Activated T-cell treated with anti-CD3 and anti-CD28 coated beads for 4 hours (primary cell): ENCODE data around the gene PLEK.
"Not testable (repeated sequence)": the region's sequence is repeated elsewhere in the genome, so short reads cannot be mapped to it uniquely, and the experiment has no call there.

ENCODE experiments used
- DNase-seq: peaks from one replicate; pipeline ENCODE4 v3.0.0-alpha.2; 2020

Gene PLEK

GRCh38 chr2:68356599-68357239 is 8.4 kb upstream of the PLEK start:
- no peak for DNase-seq

DNA sequence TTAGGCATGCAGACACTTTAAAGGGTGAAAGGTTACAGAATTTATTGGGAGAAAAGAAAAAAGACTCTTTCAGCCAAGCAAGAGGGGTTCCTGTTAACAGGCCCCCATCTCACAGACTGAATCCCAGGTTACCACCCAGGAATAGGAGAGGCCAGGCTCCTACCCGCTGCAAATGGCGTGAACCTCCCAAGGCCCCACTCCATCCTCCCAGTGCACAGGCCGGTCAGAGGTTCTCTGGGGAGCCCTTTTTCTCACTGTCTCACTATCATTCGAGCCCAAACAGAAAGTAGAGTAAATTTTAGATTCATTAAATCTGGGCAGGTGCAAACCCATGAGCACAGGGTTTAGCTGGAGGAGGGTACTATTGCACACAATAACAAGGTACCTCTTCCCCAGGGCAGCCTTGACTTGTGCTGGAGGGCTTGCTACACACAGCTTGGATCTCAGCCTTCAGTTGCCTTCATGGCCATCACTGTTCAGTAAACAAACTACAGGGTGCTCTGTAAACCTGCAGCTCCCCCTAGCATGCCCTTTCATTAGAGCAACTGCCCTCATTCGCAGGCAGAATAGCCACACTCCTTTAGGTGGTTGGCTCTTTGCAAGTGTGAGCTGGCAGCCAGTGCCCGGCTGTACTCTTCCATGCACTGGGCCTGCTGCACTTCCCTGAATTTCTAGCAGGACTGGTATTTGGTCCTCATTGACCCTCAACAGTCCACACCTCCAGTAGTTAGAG is 7.3 kb upstream of the PLEK start:
- no peak for DNase-seq

DNA sequence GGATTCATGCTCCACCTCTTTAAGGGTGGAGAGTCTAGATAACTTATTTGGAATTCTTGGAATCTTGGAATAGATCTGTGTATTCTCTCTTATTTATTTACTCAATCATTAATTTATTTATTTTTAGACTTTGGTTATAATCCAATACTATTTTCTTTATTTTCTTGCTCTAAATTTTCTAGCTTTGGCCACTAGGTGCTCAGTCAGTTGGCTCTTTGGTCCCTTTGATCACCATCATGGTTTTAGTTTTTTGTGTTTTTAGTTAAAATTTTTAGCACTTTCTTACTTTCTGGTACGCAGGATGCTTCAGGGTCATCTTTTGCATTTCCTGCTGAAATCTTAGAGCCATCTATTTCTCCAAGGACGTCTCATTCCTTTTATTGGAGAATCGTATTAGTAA is 5.2 kb upstream of the PLEK start:
- DNase-seq: no peak

DNA sequence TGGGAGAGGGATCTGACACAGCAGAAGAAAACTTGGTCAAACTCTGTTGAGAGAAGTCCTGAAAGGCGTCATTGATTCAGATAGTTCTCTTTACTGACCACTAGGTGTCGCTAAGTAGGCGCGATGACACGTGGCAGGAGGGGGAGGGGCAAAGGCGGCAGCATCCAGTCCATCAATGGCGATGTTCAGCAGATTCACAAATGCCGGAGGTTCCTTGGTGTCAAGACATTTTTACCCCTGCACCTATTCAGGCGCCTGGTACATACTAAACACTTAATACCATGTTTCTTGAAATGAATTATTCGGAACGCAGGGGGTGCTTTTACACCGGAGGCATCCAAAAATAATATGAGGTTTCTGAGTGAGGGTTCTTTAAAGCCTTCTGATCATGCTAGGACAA is 3.0 kb upstream of the PLEK start:
- DNase-seq: peak; percentile 75

- no peak for DNase-seq
Measured at GRCh38 chr2:68362749-68363148, 2.3 kb upstream of the PLEK start.

DNA sequence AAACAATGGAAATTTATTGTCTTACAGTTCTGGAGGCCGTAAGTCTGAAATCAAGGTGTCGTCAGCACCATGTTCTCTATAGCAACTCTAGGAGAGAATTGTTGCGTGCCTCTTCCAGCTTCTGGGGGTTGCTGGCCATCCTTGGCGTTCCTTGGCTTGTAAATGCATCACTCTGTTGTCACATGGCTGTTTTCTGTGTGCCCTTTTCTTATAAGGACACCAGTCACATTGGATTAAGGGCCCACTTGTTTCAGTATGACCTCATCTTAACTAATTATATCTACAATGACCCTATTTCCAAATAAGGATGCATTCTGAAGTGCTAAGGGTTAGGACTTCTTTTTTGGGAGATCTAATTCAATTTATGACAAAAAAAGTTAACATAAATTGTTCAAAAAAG is 1.4 kb upstream of the PLEK start:
- no peak for DNase-seq

- DNase-seq: no peak
Measured at GRCh38 chr2:68366083-68366560, 1.0 kb downstream of the PLEK start.

GRCh38 chr2:68367953-68368653 is 3.0 kb downstream of the PLEK start:
- DNase-seq: no peak

DNA sequence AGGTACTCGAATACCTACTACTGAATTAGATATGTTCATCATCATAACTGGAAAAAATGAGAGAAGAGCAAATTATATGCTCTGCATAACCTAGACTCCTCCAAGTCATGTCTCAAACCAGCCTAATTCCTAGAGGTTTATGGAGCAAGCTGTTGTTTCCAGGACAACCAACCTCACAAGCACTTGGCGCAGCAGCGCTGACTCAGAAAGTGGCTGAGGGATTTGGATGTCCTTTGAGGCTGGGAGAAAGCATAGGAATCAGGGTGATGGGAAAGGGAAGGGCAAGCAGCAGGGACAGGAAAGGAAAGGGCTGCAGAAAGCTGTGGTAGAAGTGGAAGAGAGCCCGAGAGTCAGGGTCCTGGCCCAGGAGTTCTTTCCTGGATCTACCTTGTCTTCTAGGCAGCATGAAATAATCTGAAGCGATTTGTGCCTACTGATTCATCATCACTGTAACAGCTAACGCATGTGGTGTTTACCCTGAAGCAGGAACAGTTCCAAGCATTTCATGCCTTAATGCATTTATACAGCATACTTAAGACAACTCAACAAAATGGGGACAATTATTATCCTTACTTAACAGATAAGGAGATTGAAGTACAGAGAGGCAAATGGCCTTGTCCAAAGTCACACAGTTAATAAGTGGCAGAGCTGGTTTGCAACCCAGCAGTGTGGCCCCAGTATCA is 3.7 kb downstream of the PLEK start:
- DNase-seq: no peak

DNA sequence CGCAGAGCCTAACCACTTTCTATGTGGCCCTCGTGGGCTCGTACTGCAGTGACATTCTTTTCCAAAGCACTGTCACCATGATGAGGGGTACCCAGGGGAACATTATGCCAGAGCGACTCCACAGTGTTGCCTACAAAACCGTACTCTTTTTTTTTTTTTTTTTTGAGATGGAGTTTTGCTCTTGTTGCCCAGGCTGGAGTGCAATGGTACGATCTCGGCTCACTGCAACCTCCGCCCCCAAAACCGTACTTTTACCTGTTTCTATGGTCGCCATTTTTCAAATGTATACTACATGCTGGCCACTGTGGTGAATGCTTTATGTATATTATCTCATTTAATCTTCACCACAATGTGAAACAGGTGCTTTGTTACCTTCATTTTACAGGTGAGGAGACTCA is 4.3 kb downstream of the PLEK start:
- DNase-seq: no peak

DNA sequence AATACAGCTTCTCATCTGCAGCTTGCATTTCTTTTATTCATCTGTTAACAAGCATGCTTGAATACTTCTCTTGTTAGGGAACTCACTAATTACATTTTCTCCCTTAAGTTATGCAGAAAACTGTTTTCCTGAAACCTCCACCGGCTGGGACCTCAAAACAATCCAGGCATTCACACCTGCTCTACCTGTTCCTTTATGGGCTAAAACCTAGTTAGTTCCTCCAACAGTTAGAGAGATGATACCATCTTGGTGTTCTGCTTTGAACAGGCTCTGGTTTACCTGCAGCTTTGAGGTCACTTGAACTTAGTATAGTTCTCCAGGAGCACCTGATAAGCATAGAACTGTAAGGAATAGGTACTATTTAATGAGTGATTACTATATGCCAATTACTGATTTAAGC is 6.1 kb downstream of the PLEK start:
- no peak for DNase-seq

GRCh38 chr2:68371581-68371980 is 6.5 kb downstream of the PLEK start:
- no peak for DNase-seq

DNA sequence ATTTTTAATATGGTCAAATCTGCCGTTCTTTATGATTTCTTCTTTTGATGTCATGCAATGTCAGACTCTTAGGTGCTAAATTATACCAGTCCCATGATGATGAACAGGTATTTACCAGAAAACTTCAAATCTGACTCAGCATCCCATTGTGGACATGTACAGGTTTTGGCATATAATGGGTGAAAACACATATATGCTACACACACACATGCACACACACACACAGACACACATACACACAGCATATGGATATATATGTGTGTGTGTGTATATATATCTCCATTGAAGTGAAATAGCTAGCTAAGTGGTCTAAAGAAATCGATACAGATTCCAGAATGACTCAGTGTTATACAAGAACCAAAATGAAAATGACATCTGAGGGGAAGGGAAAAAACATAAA is 7.4 kb downstream of the PLEK start:
- DNase-seq: no peak

DNA sequence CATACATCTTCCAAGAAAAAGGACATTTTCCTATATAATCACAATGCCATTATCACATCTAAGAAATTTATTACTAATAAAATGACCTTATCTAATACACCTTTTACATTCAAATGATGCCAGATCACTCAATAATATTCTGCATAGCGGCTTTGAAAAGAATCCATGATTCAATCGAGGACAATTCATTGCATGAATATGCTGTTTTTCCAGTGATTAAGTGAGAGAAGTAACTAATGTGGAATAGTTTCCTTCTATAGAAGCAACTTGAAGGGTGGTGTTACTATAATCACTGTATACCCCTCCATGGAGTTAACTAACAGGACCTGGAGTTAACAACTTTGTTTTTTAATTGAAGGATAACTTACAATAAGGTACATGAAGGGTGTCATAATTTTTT is 9.1 kb downstream of the PLEK start:
- DNase-seq: no peak

GRCh38 chr2:68375582-68375981 is 10.5 kb downstream of the PLEK start:
- no peak for DNase-seq

DNA sequence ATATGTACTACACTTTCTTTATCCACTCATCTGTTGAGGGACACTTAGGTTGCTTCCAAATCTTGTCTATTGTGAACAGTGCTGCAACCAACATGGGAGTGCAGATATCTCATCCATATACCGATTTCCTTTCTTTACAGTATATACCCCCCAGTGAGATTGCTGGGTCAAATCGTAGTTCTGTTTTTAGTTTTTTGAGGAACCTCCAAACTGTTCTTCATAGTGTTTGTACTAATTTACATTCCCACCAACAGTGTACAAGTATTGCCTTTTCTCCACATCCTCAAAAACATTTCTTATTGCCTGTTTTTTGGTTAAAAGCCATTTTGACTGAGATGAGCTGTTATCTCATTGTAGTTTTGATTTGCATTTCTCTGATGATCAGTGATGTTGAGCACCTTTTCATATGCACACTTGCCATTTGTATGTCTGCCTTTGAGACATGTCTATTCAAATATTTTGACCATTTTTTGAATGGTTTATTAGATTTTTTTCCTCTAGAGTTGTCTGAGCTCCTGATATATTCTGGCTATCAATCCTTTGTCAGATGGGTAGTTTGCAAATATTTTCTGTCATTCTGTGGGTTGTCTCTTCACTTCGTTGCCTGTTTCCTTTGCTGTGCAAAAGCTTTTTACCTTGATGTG is 12.2 kb downstream of the PLEK start:
- no peak for DNase-seq

- DNase-seq: not testable (repeated sequence)
Measured at GRCh38 chr2:68378779-68379178, 13.7 kb downstream of the PLEK start.

- DNase-seq: no peak
Measured at GRCh38 chr2:68379184-68379708, 14.2 kb downstream of the PLEK start.

DNA sequence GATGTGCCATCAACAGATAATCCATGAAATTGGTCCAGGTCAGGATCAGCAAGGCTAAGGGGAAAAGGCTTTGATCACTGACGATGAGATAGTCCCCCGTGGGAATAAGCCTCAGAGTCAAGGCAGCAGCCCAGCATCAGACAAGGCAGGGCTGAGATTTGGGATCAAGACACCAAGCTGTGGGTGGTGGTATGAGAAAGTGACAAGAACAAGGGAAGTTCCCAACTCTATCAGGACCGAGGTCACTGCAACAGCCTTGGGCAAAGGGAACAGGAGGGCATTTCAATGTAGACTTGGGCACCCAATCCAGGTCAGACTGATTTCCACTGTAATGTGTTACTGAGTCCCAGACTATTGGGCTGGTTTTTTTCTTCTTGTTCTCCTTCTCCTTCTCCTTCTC is 18.7 kb downstream of the PLEK start:
- no peak for DNase-seq

GRCh38 chr2:68384485-68385107 is 19.5 kb downstream of the PLEK start:
- DNase-seq: no peak

- no peak for DNase-seq
Measured at GRCh38 chr2:68385220-68385906, 20.3 kb downstream of the PLEK start.

- no peak for DNase-seq
Measured at GRCh38 chr2:68385907-68386287, 20.8 kb downstream of the PLEK start.
